NCI-H510A treated with DMSO at 0.1 percent for 48 hours (cell line): ENCODE results near the gene ACAD11.
A peak's percentile ranks its signal among the peaks of the same experiment; 100 is the strongest.

ENCODE experiments used
- DNase-seq: peaks from one replicate; lab custom pipeline; 2025; lab: John Stamatoyannopoulos, UW

ACAD11 gene

DNA sequence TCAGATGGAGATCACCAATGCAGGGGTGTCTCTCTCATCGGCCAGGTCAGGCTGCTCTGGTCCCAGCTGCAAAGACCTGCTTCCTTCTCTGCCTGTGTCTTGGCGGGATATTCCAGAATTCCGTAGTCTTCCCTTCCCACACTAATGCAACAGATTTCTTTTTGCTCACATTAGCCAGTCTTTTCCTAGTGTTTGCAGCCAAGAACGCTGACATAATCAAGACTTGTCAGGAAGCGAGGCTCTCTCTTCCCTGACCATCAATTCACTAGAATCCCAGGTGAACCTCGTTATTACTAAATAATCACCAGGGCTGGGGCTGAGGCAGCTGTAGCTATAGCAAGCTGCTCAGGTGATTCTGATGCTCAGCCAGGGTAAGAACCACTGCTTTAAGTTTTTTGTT is 105.8 kb downstream of the ACAD11 start:
- no peak for DNase-seq

- DNase-seq: no peak
These were observed 108.9 kb downstream of the ACAD11 start for GRCh38 chr3:132550579-132551305.

- DNase-seq: no peak
These were observed 109.6 kb downstream of the ACAD11 start for GRCh38 chr3:132549890-132550578.

- no peak for DNase-seq
These were observed 110.4 kb downstream of the ACAD11 start for GRCh38 chr3:132549169-132549568.

- DNase-seq: no peak
These were observed 114.1 kb downstream of the ACAD11 start for GRCh38 chr3:132545471-132545870.

DNA sequence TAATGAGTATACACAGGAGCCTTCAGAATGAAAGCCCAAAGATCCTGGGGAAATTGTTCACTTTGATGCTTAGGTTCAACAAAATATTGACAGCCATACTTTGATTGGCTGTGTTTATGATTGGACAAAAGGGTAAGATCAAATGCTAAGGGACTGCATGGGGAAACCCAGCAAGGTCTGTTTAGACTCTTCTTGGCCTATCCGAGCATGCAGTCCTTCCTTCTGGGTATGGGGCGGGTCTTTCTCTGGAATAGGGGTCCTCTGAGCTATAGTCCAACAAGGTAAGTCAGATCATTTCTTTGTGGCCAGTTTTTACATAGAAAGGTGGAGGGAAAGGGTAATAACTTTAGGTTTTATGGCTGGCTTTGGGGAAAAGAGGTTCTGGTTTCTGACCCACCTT is 115.5 kb downstream of the ACAD11 start:
- DNase-seq: no peak

- no peak for DNase-seq
These were observed 116.4 kb downstream of the ACAD11 start for GRCh38 chr3:132543011-132543739.

- no peak for DNase-seq
These were observed 117.0 kb downstream of the ACAD11 start for GRCh38 chr3:132542577-132542976.

DNA sequence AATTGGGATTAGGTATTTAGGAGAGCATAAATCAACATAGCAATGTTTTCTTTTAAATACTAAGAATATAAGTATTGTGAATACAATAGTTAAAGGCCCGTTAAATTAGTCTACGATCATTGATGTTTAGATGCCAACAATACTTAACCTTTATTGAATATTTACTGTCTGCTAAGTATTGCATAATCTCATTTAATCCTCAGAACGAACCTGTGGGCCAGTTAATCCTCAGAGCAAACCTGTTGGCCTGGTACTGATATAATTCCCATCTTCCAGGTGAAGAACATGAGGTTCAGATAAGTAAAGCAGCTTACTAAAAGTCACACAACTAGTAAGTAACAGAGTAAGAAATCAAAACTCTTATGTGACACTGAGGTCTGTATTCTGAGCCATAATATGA is 119.9 kb downstream of the ACAD11 start:
- DNase-seq: no peak

DNA sequence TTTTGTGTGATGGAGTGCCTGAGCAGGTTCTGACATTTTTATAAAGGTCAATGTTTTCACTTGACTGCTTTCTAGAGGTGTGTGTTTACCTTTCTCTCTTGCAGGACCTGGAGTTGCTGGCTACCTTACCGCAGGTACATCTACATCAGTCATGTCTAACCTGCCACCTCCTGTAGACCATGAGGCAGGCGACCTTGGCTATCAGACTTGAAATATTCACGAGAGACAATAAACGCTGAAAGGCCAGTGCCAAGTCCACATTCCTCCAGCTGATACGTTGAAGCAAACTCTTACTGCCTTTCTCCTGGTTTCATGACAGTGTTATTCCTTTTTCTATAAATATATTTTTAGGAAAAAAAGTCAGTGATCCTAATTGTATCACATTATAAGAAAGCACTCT is 121.5 kb downstream of the ACAD11 start:
- DNase-seq: peak; percentile 33

DNA sequence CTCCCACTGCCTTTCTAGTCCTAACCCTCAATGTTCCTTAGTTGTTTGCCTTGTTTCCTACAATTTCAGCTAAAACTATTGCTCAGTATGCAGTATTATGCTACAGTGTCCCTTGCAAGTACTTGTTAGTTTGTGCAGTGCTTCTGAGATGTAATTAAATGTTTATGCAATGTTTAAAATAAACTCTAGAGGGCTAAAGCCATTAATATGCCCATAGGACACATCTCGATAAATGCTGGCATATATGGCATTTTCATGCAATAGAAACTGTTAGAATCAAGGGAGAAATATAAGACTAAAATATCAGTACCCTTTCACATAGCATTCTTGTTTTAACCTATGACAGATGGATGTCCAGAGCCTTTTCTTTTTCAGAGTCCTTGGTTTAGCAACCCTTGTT is 122.3 kb downstream of the ACAD11 start:
- DNase-seq: no peak

GRCh38 chr3:132536442-132537153 is 123.0 kb downstream of the ACAD11 start:
- DNase-seq: no peak

DNA sequence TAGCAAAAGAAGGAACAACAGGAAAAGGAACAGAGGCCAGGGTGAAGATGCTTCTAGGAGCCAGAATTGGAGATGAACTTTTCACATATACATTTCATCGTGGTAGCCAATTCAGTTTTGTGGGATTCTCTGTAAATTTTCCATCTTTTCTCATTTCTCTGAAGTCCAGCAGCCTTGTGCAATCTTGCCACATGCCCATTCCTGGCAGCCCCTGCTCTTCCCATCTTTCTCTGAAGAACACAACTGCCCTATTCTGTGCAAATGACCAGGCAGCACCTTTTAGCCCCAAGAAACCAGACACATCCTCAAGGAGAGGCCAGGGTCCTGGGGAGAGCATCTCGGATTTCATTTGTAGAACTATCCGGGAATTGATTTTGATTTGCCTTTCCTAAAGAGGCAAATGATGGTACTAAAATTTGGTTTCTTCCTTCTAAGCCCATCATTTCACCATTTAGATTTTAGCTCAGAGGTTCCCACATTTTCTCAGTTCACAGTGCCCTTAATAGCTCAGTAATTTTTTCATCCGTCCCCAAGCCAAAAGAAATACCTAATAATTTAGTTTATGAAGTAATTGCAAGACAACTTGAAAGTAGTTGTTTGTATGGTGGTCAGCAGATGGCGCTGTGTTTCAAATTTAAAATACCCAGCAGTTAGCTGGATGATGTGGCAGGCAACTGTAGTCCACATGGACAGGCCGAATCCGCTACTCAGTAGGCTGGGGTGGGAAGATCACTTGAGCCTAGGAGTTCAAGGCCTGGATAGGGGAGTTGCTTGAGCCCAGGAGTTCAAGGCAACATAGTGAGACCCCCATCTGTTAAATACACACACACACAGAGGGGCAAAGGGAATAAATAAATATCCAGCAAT is 123.8 kb downstream of the ACAD11 start:
- peak; percentile 49 for DNase-seq

DNA sequence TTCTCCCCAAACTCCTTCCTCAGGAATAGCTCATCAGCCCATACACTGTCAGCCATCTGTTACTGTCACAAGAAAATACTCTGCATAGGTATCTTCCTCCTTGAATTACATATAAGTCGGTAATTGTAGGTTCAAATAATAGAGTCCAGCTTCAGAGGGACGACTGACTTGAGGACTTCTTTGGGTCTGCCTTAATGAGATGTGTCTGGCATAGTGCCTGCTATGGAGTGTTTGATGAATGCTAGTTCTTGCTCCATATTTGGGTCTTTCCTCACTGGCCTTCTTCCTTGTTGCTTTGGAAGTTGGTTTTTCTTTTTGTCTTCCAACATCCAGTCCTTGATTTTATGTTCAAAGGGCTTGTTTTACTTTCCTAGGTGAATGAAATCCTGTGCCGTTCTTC is 129.0 kb downstream of the ACAD11 start:
- no peak for DNase-seq

DNA sequence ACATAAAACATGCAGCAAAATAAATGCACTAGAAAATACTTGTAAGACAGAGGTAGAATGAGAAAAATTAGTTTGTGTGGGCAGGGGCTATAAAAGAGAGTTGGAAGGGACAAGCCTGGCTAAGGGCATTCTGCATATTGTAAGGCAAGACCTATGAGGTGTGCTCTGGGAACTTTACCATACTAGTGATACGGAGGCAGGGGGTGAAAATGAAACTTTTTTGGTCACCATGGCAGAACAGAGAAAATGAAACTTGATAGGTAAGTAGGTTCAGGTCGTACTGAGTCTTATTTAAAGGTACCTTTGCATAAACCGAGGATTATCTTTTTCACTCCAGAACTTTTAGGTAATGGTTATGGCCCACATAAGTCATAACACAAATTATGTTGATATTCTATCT is 137.3 kb downstream of the ACAD11 start:
- no peak for DNase-seq

DNA sequence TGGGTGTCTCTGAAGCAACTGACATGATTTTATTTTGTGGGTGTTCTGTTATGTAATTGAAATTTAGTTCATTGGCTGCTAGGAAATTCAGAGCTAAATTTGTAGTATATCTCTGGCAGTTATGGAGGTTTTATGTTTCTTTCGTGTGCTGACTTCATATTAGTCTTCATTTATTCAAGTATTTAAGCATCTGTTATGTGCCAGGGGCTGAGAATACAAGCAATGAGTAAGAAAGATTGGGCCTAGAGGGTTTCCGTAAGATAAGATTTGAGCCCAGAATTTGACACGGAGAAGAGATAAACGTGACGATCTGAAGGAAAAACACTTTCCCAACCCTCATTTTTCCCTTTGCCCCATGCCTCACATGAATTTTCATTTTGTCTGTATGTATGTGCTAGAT is 137.7 kb downstream of the ACAD11 start:
- DNase-seq: no peak

GRCh38 chr3:132519914-132520313 is 139.7 kb downstream of the ACAD11 start:
- DNase-seq: no peak

GRCh38 chr3:132517311-132517710 is 142.3 kb downstream of the ACAD11 start:
- DNase-seq: no peak

DNA sequence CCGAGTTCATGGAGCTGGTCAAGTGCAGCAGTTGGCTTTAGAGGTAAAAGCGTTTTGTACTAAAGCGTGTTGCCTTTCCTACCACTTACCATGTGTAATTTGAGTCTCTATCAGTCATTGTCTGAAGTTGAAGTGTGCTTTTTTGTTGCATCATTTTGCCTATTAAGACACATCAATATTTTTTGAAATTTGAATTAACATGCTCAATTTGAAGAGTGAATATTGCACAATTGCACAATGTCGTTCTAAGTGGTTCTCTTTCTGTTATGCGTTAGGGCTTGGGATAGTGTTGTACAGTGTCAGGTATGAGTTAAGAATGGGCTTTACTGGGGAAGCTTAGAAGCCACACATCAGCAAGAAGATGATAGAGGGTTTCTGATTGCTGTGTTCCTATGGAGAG is 146.6 kb downstream of the ACAD11 start:
- peak; percentile 4 for DNase-seq

DNA sequence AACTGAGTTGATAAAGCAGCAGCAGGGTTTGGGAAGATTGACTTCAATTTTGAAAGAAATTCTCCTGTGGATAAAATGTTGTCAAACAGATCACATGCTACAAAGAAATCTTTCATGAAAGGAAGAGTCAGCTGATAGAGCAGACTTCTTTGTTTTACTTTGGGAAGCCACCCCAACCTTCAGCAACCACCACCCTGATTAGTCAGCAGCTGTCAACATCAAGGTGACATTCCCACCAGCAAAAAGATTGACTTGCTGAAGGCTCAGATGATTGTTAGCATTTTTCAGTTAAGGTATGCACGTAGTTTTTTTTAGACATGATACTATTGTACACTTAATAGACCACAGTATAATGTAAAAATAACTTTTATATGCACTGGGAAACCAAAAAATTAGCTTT is 150.1 kb downstream of the ACAD11 start:
- no peak for DNase-seq

DNA sequence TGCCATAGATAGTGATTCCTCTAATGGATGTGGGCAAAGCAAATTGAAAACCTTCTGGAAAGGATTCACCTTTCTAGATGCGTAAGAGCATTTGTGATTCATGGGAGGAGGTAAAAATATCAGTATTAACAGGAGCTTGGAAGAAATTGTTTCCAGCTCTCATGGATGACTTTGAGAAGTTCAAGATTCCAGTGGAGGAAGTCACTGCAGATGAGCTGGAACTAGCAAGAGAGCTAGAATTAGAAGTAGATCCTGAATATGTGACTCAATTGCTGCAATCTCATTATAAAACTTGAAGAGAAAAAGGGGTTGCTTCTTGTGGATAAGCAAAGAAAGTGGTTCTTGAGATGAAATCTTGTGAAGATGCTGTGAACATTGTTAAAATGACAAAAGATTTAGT is 150.5 kb downstream of the ACAD11 start:
- no peak for DNase-seq
